Measurements from ENCODE around the gene LRP2. TPM values are rescaled to one million over a fixed set of nuclear protein-coding genes. Genes with fewer than 3 reads are reported as not detected.

The LRP2 gene
- total RNA-seq, 4 donors from 2014 or later = under 0.01 to 0.35 (median 0.06) TPM; not detected in 1

GRCh38 chr2:169298007-169298406, 64.3 kb downstream of the LRP2 start:
- Histone ChIP-seq H3K27ac (no peak overlapping the region), H3K36me3 (no peaks in the 10 kb centered on the region), H3K27me3 (no peaks in the 10 kb centered on the region), H3K4me3 (no peak overlapping the region), H3K9me3 (no peaks in the 10 kb centered on the region), H3K4me1 (no peaks in the 10 kb centered on the region)
- TF ChIP-seq, protein P1, sequence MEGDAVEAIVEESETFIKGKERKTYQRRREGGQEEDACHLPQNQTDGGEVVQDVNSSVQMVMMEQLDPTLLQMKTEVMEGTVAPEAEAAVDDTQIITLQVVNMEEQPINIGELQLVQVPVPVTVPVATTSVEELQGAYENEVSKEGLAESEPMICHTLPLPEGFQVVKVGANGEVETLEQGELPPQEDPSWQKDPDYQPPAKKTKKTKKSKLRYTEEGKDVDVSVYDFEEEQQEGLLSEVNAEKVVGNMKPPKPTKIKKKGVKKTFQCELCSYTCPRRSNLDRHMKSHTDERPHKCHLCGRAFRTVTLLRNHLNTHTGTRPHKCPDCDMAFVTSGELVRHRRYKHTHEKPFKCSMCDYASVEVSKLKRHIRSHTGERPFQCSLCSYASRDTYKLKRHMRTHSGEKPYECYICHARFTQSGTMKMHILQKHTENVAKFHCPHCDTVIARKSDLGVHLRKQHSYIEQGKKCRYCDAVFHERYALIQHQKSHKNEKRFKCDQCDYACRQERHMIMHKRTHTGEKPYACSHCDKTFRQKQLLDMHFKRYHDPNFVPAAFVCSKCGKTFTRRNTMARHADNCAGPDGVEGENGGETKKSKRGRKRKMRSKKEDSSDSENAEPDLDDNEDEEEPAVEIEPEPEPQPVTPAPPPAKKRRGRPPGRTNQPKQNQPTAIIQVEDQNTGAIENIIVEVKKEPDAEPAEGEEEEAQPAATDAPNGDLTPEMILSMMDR (IDR thresholded peaks at IDR 0.05) = no peak
- TF ChIP-seq POLR2A (IDR thresholded peaks at IDR 0.05) = no peak
- no peak for DNase-seq
- intact Hi-C loops (cut with DNase I; ENCODE audit: low total_unique reads) = no loop called here

DNA sequence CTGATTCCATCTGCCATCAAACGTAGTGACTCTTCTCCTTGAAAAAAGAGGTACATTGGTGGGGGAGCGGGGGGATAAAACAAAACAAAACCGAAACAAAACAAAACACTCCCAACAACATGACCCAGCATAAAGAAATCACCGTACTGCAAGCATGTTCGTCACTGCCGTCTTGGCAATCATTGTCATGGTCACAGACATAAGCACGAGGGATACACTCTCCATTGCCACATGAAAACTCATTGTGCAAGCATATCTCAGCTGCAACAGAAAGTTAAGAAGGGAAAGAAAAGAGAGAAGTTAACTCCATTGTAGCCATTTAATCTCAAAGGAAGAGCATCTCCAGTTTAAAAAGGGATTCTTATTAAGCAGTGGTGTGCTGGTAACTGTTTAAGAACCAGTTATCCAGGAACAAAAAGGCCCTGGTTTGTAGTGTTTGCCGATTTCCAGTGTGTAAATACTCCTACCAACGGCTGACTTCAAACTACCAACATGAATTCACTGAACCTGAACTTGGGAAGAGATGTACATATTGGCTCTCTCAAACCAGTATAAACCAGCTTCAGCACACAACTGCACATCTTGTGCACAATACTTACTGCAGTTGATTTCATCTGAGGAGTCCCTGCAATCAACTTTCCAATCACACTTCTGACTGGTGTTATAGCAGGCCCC, 68.2 kb downstream of the LRP2 start:
- H3K27me3 ChIP-seq = no peaks in the 10 kb centered on the region
- DNase-seq = no peak
- H3K4me1 ChIP-seq = no peaks in the 10 kb centered on the region
- H3K4me3 ChIP-seq = no peak overlapping the region
- H3K27ac ChIP-seq = no peak overlapping the region
- no peaks in the 10 kb centered on the region for H3K36me3 ChIP-seq
- no peak for TF ChIP-seq POLR2A (IDR thresholded peaks at IDR 0.05)
- TF ChIP-seq, protein P1 (IDR thresholded peaks at IDR 0.05) = no peak
- intact Hi-C loops (cut with DNase I; ENCODE audit: low total_unique reads) = no loop called here
- no peaks in the 10 kb centered on the region for H3K9me3 ChIP-seq

- intact Hi-C loops (cut with DNase I; ENCODE audit: low total_unique reads) = no loop called here
- no peaks in the 10 kb centered on the region for H3K36me3 ChIP-seq
- no peak for TF ChIP-seq POLR2A (IDR thresholded peaks at IDR 0.05)
- TF ChIP-seq, protein P1 (IDR thresholded peaks at IDR 0.05) = no peak
- no peak overlapping the region for H3K4me3 ChIP-seq
- no peaks in the 10 kb centered on the region for H3K27me3 ChIP-seq
- H3K9me3 ChIP-seq = no peaks in the 10 kb centered on the region
- no peak overlapping the region for H3K27ac ChIP-seq
- no peak for DNase-seq
- H3K4me1 ChIP-seq = no peaks in the 10 kb centered on the region
Measured at GRCh38 chr2:169291517-169291916, 70.8 kb downstream of the LRP2 start.

DNA sequence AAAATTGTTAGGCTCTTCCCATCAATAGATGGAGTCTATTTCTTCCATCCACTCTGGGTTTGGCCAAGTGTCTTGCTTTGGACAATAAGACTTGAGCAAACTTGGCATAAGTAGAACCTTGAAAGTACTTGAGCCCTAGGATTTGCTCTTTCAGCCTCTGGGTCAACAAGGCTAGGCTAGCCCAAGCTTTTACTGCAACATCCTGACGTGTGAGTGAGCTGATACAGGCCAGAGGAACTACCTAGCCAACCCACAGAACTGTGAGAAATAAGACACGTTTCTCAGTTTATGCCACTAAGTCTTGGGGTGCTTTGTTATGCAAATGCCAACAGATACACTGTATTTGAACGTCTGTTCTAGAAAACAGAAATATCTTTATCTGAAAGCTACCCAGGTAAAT, 71.9 kb downstream of the LRP2 start:
- Histone ChIP-seq H3K27ac (no peak overlapping the region), H3K9me3 (no peaks in the 10 kb centered on the region), H3K4me1 (no peaks in the 10 kb centered on the region), H3K36me3 (no peaks in the 10 kb centered on the region), H3K4me3 (no peak overlapping the region), H3K27me3 (no peaks in the 10 kb centered on the region)
- TF ChIP-seq, protein P1 (IDR thresholded peaks at IDR 0.05) = no peak
- TF ChIP-seq POLR2A (IDR thresholded peaks at IDR 0.05) = no peak
- no peak for DNase-seq
- intact Hi-C loops (cut with DNase I; ENCODE audit: low total_unique reads) = no loop called here

- Histone ChIP-seq H3K9me3 (no peaks in the 10 kb centered on the region), H3K27ac (no peak overlapping the region), H3K4me1 (no peaks in the 10 kb centered on the region), H3K36me3 (no peaks in the 10 kb centered on the region), H3K4me3 (no peak overlapping the region), H3K27me3 (no peaks in the 10 kb centered on the region)
- intact Hi-C loops (cut with DNase I; ENCODE audit: low total_unique reads) = no loop called here
- TF ChIP-seq, protein P1 (IDR thresholded peaks at IDR 0.05) = no peak
- TF ChIP-seq POLR2A (IDR thresholded peaks at IDR 0.05) = no peak
- DNase-seq = no peak
Measured at GRCh38 chr2:169287666-169288065, 74.7 kb downstream of the LRP2 start.

Measured in uterus (tissue), 4 donors.